Measurements from ENCODE around the gene MLLT10. TPM values are rescaled to one million over a fixed set of nuclear protein-coding genes. Genes with fewer than 3 reads are reported as not detected.
"Not testable (repeated sequence)": the region's sequence is repeated elsewhere in the genome, so short reads cannot be mapped to it uniquely, and the experiment has no call there.

The MLLT10 gene
- polyA plus RNA-seq, 12 donors = 26.3 to 48.2 (median 29.8) TPM; not detected in 1

- no peak for DNase-seq
These were observed 38.5 kb downstream of the MLLT10 start for GRCh38 chr10:21572578-21572977.

- not testable (repeated sequence) for DNase-seq
These were observed 40.5 kb downstream of the MLLT10 start for GRCh38 chr10:21574514-21574913.

- DNase-seq = no peak
These were observed 45.3 kb downstream of the MLLT10 start for GRCh38 chr10:21579291-21579690.

GRCh38 chr10:21581421-21581834, 47.4 kb downstream of the MLLT10 start:
- not testable (repeated sequence) for DNase-seq

GRCh38 chr10:21584834-21585530, 51.0 kb downstream of the MLLT10 start:
- DNase-seq = no peak

- DNase-seq = no peak
These were observed 53.4 kb downstream of the MLLT10 start for GRCh38 chr10:21587391-21587790.

GRCh38 chr10:21588159-21588558, 54.1 kb downstream of the MLLT10 start:
- DNase-seq = not testable (repeated sequence)

- DNase-seq = no peak
These were observed 60.0 kb downstream of the MLLT10 start for GRCh38 chr10:21593986-21594385.

- no peak for DNase-seq
These were observed 65.5 kb downstream of the MLLT10 start for GRCh38 chr10:21599582-21599981.

GRCh38 chr10:21600804-21601433, 66.9 kb downstream of the MLLT10 start:
- no peak for DNase-seq

GRCh38 chr10:21602313-21602712, 68.3 kb downstream of the MLLT10 start:
- DNase-seq = no peak

- DNase-seq = no peak
These were observed 69.7 kb downstream of the MLLT10 start for GRCh38 chr10:21603721-21604120.

- DNase-seq = no peak
These were observed 70.6 kb downstream of the MLLT10 start for GRCh38 chr10:21604651-21605050.

- DNase-seq = no peak
These were observed 73.9 kb downstream of the MLLT10 start for GRCh38 chr10:21607907-21608306.

GRCh38 chr10:21614000-21614399, 80.0 kb downstream of the MLLT10 start:
- no peak for DNase-seq

GRCh38 chr10:21617267-21617666, 83.2 kb downstream of the MLLT10 start:
- DNase-seq = no peak

GRCh38 chr10:21623291-21623690, 89.3 kb downstream of the MLLT10 start:
- DNase-seq = no peak

GRCh38 chr10:21624421-21624820, 90.4 kb downstream of the MLLT10 start:
- DNase-seq = not testable (repeated sequence)

- DNase-seq = no peak
These were observed 90.9 kb downstream of the MLLT10 start for GRCh38 chr10:21624951-21625350.

GRCh38 chr10:21625623-21626229, 91.7 kb downstream of the MLLT10 start:
- no peak for DNase-seq

GRCh38 chr10:21626457-21627161, 92.6 kb downstream of the MLLT10 start:
- DNase-seq = no peak

GRCh38 chr10:21627331-21627730, 93.3 kb downstream of the MLLT10 start:
- DNase-seq = no peak

Data from muscle of arm (tissue), 12 donors.